Activated B cell treated with CpG ODN at 0.5 μM for 24 hours (primary cell): ENCODE data around the gene CIAO2A. TPM values are rescaled to one million over a fixed set of nuclear protein-coding genes. Genes with fewer than 3 reads are reported as not detected.

Experiments used
- ATAC-seq: fragments of 200-7000 bp; cut with Tn5 transposase; one replicate; pipeline ENCODE4 v1.10.0; 2021; ENCODE audit warnings: low read depth, mild to moderate bottlenecking, moderate library complexity
- CTCF ChIA-PET: fragments of 350-600 bp; sonication (Branson Sonifier 250); formaldehyde crosslinking; loops from one replicate; lab custom pipeline; 2021; ENCODE audit warnings: antibody characterized with exemption; lab: Charles Lee
- POLR2A ChIA-PET: fragments of 350-600 bp; sonication (Branson Sonifier 250); formaldehyde crosslinking; loops from one replicate; lab custom pipeline; 2021; ENCODE audit warnings: antibody characterized with exemption; lab: Charles Lee
- DNase-seq: peaks from one replicate; pipeline ENCODE4 v3.0.0; 2022
- H3K27ac Mint-ChIP-seq: one replicate; pipeline ENCODE4 v1.8.0; 2020; ENCODE audit warnings: mixed read lengths
- H3K27me3 Mint-ChIP-seq: one replicate; pipeline ENCODE4 v1.8.0; 2021; ENCODE audit warnings: mixed read lengths
- H3K36me3 Mint-ChIP-seq: one replicate; pipeline ENCODE4 v1.8.0; 2021; ENCODE audit warnings: low read depth, mixed read lengths
- H3K4me1 Mint-ChIP-seq: one replicate; pipeline ENCODE4 v1.8.0; 2021; ENCODE audit warnings: mixed read lengths
- H3K4me3 Mint-ChIP-seq: one replicate; pipeline ENCODE4 v1.8.0; 2020; ENCODE audit warnings: mild to moderate bottlenecking, mixed read lengths
- H3K9me3 Mint-ChIP-seq: one replicate; pipeline ENCODE4 v1.8.0; 2020; ENCODE audit warnings: mixed read lengths
- intact Hi-C: fragments of 100-400 bp; cut with micrococcal nuclease; formaldehyde crosslinking; loops from one replicate; pipeline ENCODE4 v1.15.1; 2024
- total RNA-seq: library from RNA; stranded (reverse); gene quantifications from 2 replicates; pipeline ENCODE4 v1.2.3, GENCODE V29; 2022
- TF ChIP-seq, protein P1 (sequence below): fragments of 200-600 bp; IDR thresholded peaks from one replicate; pipeline ENCODE4 v1.8.0; 2022; ENCODE audit warnings: antibody characterized with exemption, mild to moderate bottlenecking

The CIAO2A gene
- total RNA-seq, 1 donor from 2014 or later, result 58.4 TPM

DNA sequence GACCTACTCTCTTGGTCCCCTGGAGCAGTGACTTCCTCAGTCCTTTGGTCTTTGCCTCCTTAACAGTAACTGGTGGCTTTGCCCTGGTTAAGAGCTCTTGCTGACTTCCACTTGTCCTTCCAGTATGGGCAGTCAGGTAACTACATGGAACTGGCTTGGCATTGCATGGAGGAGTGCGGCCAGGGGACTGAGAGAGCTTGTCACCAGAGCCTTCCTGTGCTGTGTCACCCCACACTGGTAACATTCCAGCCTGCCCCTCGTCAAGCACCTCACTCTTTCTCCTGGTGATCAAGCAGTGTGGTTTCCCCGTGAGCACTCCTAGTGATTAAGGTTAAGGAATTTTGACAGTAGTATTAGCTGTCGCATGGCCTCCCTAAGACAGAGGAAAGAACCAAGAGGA, 38.6 kb upstream of the CIAO2A start:
- Mint-ChIP-seq H3K36me3 (peaks cover 92% of the 10 kb centered on the region), H3K4me1 (peaks cover 9% of the 10 kb centered on the region), H3K9me3 (no peaks in the 10 kb centered on the region), H3K27ac (no peak overlapping the region), H3K27me3 (no peaks in the 10 kb centered on the region), H3K4me3 (no peak overlapping the region)
- DNase-seq (no peak), ATAC-seq (no peak)
- TF ChIP-seq, protein P1, sequence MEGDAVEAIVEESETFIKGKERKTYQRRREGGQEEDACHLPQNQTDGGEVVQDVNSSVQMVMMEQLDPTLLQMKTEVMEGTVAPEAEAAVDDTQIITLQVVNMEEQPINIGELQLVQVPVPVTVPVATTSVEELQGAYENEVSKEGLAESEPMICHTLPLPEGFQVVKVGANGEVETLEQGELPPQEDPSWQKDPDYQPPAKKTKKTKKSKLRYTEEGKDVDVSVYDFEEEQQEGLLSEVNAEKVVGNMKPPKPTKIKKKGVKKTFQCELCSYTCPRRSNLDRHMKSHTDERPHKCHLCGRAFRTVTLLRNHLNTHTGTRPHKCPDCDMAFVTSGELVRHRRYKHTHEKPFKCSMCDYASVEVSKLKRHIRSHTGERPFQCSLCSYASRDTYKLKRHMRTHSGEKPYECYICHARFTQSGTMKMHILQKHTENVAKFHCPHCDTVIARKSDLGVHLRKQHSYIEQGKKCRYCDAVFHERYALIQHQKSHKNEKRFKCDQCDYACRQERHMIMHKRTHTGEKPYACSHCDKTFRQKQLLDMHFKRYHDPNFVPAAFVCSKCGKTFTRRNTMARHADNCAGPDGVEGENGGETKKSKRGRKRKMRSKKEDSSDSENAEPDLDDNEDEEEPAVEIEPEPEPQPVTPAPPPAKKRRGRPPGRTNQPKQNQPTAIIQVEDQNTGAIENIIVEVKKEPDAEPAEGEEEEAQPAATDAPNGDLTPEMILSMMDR, result no peak
- ChIA-PET CTCF (no interaction called here), POLR2A (no interaction called here)
- intact Hi-C loops, result no loop called here

DNA sequence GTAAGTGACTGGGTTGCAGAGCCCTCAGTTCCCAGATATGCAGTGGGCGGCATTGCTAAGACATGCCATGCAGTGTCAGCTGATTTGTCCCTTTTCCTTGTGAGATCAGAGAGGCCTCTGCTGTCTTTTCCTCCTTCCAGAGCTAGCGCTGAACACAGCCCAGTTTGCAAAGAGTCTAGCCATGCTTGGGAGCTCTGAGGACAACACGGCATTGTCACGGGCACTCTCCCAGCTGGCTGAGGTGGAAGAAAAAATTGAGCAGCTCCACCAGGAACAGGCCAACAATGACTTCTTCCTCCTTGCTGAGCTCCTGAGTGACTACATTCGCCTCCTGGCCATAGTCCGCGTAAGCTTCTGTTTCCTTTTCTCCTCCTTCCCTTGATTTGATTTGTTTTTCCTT, 37.9 kb upstream of the CIAO2A start:
- ATAC-seq (no peak), DNase-seq (no peak)
- CTCF ChIA-PET, result interaction anchor here (1.3 kb wide), 1 partner anchor 22 kb away, joined by 4 read pairs; no protein-coding TSS in a partner anchor
- H3K4me1 Mint-ChIP-seq, result peaks cover 2% of the 10 kb centered on the region
- no peaks in the 10 kb centered on the region for H3K27me3 Mint-ChIP-seq
- POLR2A ChIA-PET, result interaction anchor here (0.8 to 1.0 kb wide), 2 partner anchors 21 to 36 kb away, joined by 3 read pairs; partner anchors contain the start of gene SNX1
- peaks cover 91% of the 10 kb centered on the region for H3K36me3 Mint-ChIP-seq
- no peak overlapping the region for H3K4me3 Mint-ChIP-seq
- intact Hi-C loops, result no loop called here
- TF ChIP-seq, protein P1, result no peak
- no peaks in the 10 kb centered on the region for H3K9me3 Mint-ChIP-seq
- no peak overlapping the region for H3K27ac Mint-ChIP-seq

DNA sequence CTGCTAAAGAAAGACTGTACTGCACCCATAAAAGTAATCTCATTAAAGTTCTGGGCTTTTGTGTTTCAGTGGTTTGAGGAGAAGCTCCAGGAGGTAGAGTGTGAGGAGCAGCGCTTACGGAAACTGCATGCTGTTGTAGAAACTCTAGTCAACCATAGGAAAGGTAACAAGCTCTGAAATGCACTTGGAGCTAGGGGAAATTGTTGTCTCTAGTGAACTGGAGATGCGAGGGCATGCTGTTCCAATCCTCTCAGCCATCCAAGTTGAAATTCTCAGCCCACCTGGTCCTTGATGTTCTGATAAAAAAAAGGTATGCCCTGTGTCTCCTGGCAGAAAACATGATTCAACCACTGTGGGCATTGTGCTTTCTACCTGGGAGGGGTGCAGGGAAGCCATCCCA, 36.5 kb upstream of the CIAO2A start:
- CTCF ChIA-PET, result no interaction called here
- Mint-ChIP-seq H3K9me3 (no peaks in the 10 kb centered on the region), H3K4me1 (no peaks in the 10 kb centered on the region), H3K27ac (no peak overlapping the region), H3K4me3 (no peak overlapping the region), H3K36me3 (peaks cover 89% of the 10 kb centered on the region), H3K27me3 (no peaks in the 10 kb centered on the region)
- POLR2A ChIA-PET, result interaction anchor here (0.6 to 1.3 kb wide), 2 partner anchors 21 to 33 kb away, joined by 4 to 6 read pairs; partner anchors contain the start of gene SNX22
- TF ChIP-seq, protein P1, result no peak
- DNase-seq (no peak), ATAC-seq (no peak)
- intact Hi-C loops, result no loop called here

DNA sequence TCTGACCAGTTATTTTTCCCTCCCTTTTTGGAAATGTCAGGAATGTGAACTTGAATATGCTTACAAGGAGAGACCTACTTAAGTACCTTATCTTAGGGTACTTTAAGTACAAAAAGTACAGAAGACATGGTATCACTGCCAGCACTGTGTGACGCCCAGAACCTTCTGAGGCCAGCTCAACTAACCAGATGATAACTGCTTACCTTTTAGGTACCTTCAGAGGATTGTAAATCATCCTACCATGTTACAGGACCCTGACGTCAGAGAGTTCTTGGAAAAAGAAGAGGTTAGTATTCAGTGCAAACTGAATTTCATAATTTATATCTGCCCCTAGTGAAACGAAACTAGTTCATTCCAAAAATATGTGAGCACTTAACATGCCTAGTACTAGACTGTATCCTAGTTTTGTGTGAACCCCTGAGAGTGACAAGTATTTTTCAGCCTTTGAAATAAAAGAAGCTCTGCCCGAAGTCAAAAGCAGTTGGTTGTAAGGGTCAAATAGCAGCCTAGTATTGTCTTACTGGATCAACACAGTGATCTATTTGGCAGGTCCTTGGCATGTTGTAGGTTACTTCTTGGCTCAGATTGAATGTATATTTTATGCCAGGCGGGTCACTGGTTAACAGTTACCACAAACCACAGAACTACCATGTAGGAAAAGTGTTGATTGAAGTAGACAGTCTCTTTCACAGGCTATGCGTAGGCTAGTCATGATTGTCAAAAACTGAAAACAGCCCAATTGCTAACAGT, 34.1 kb upstream of the CIAO2A start:
- no peak overlapping the region for H3K4me3 Mint-ChIP-seq
- DNase-seq, result no peak
- H3K36me3 Mint-ChIP-seq, result peaks cover 89% of the 10 kb centered on the region
- H3K4me1 Mint-ChIP-seq, result no peaks in the 10 kb centered on the region
- ChIA-PET CTCF (interaction anchor here (0.6 kb wide), 1 partner anchor 1619 kb away, joined by 4 read pairs; no protein-coding TSS in a partner anchor), POLR2A (no interaction called here)
- TF ChIP-seq, protein P1, result no peak
- intact Hi-C loops, result no loop called here
- no peaks in the 10 kb centered on the region for H3K9me3 Mint-ChIP-seq
- H3K27me3 Mint-ChIP-seq, result no peaks in the 10 kb centered on the region
- no peak overlapping the region for H3K27ac Mint-ChIP-seq
- no peak for ATAC-seq

DNA sequence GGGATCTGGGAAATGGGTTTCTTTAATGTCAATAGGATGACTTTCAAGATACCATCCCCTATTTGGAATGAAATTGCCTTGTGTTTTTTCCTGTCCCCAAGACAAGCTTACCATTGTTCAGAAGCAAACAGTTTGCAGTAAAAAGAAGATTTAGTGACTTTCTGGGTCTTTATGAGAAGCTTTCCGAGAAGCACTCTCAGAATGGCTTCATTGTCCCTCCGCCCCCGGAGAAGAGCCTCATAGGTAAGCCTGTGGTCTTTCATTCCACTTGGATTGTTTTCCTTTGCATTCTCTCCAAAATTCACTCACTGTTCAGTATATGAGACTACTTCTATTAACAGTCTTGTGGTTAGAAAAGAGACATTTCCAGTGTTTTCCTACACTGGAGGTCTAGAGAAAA, 32.3 kb upstream of the CIAO2A start:
- ChIA-PET POLR2A (interaction anchor here (0.7 to 0.9 kb wide), 2 partner anchors 30 to 33 kb away, joined by 3 to 6 read pairs; partner anchors contain the start of gene SNX1), CTCF (interaction anchor here (2.4 kb wide), 1 partner anchor 27 kb away, joined by 7 read pairs; no protein-coding TSS in a partner anchor)
- Mint-ChIP-seq H3K27ac (no peak overlapping the region), H3K9me3 (no peaks in the 10 kb centered on the region), H3K4me3 (no peak overlapping the region), H3K27me3 (no peaks in the 10 kb centered on the region), H3K36me3 (peaks cover 87% of the 10 kb centered on the region), H3K4me1 (no peaks in the 10 kb centered on the region)
- DNase-seq, result no peak
- TF ChIP-seq, protein P1, result no peak
- intact Hi-C loops, result no loop called here
- no peak for ATAC-seq
